ENCODE data around the gene TRA2B.
A peak's percentile ranks its signal among the peaks of the same experiment; 100 is the strongest.

The TRA2B gene

GRCh38 chr3:185961675-185962232, 23.9 kb upstream of the TRA2B start:
- no peak overlapping the region for H3K27ac Mint-ChIP-seq
- H3K27me3 Mint-ChIP-seq, result no peaks in the 10 kb centered on the region
- peaks cover 7% of the 10 kb centered on the region for H3K36me3 Mint-ChIP-seq
- H3K9me3 Mint-ChIP-seq, result peaks cover 5% of the 10 kb centered on the region
- no peak overlapping the region for H3K4me3 Mint-ChIP-seq
- peaks cover 7% of the 10 kb centered on the region for H3K4me1 Mint-ChIP-seq

GRCh38 chr3:185960522-185961288, 22.9 kb upstream of the TRA2B start:
- Mint-ChIP-seq H3K4me3 (no peak overlapping the region), H3K27me3 (no peaks in the 10 kb centered on the region), H3K36me3 (peaks cover 7% of the 10 kb centered on the region), H3K4me1 (peaks cover 7% of the 10 kb centered on the region), H3K27ac (no peak overlapping the region), H3K9me3 (peaks cover 5% of the 10 kb centered on the region)

- peaks cover 5% of the 10 kb centered on the region for H3K9me3 Mint-ChIP-seq
- H3K27me3 Mint-ChIP-seq, result no peaks in the 10 kb centered on the region
- no peak overlapping the region for H3K27ac Mint-ChIP-seq
Measured at GRCh38 chr3:185959609-185960521, 22.1 kb upstream of the TRA2B start.

GRCh38 chr3:185958626-185959025, 20.8 kb upstream of the TRA2B start:
- Mint-ChIP-seq H3K36me3 (no peaks in the 10 kb centered on the region), H3K9me3 (peaks cover 5% of the 10 kb centered on the region), H3K4me1 (peaks cover 7% of the 10 kb centered on the region), H3K27ac (peak overlapping the region; percentile 86), H3K27me3 (no peaks in the 10 kb centered on the region), H3K4me3 (no peak overlapping the region)

More at GRCh38 chr3:185959609-185960521, 22.1 kb upstream of the TRA2B start:
- Mint-ChIP-seq H3K4me3 (no peak overlapping the region), H3K36me3 (peaks cover 4% of the 10 kb centered on the region), H3K4me1 (peaks cover 7% of the 10 kb centered on the region)

- no peak overlapping the region for H3K4me3 Mint-ChIP-seq
- peaks cover 5% of the 10 kb centered on the region for H3K9me3 Mint-ChIP-seq
- H3K27me3 Mint-ChIP-seq, result no peaks in the 10 kb centered on the region
- H3K4me1 Mint-ChIP-seq, result peaks cover 7% of the 10 kb centered on the region
- no peak overlapping the region for H3K27ac Mint-ChIP-seq
- H3K36me3 Mint-ChIP-seq, result no peaks in the 10 kb centered on the region
Measured at GRCh38 chr3:185956244-185956643, 18.4 kb upstream of the TRA2B start.

- Mint-ChIP-seq H3K27me3 (peaks cover 2% of the 10 kb centered on the region), H3K9me3 (peaks cover 5% of the 10 kb centered on the region), H3K4me1 (peaks cover 7% of the 10 kb centered on the region), H3K27ac (no peak overlapping the region), H3K36me3 (peaks cover 2% of the 10 kb centered on the region), H3K4me3 (no peak overlapping the region)
Measured at GRCh38 chr3:185954366-185954723, 16.5 kb upstream of the TRA2B start.

GRCh38 chr3:185950728-185951127, 12.9 kb upstream of the TRA2B start:
- peaks cover 2% of the 10 kb centered on the region for H3K27me3 Mint-ChIP-seq
- H3K9me3 Mint-ChIP-seq, result no peaks in the 10 kb centered on the region
- peaks cover 2% of the 10 kb centered on the region for H3K36me3 Mint-ChIP-seq
- H3K4me3 Mint-ChIP-seq, result no peak overlapping the region
- H3K4me1 Mint-ChIP-seq, result no peaks in the 10 kb centered on the region
- H3K27ac Mint-ChIP-seq, result no peak overlapping the region

- Mint-ChIP-seq H3K4me3 (no peak overlapping the region), H3K27ac (no peak overlapping the region), H3K36me3 (peaks cover 2% of the 10 kb centered on the region), H3K9me3 (no peaks in the 10 kb centered on the region), H3K4me1 (no peaks in the 10 kb centered on the region), H3K27me3 (peaks cover 2% of the 10 kb centered on the region)
Measured at GRCh38 chr3:185949515-185949914, 11.7 kb upstream of the TRA2B start.

GRCh38 chr3:185948292-185948691, 10.5 kb upstream of the TRA2B start:
- Mint-ChIP-seq H3K27ac (no peak overlapping the region), H3K9me3 (no peaks in the 10 kb centered on the region), H3K4me3 (no peak overlapping the region), H3K27me3 (peaks cover 2% of the 10 kb centered on the region), H3K36me3 (peaks cover 2% of the 10 kb centered on the region), H3K4me1 (peaks cover 10% of the 10 kb centered on the region)

- no peaks in the 10 kb centered on the region for H3K9me3 Mint-ChIP-seq
- H3K36me3 Mint-ChIP-seq, result no peaks in the 10 kb centered on the region
- no peak overlapping the region for H3K4me3 Mint-ChIP-seq
- peak overlapping the region; percentile 3 for H3K27ac Mint-ChIP-seq
- peaks cover 23% of the 10 kb centered on the region for H3K4me1 Mint-ChIP-seq
- H3K27me3 Mint-ChIP-seq, result no peaks in the 10 kb centered on the region
Measured at GRCh38 chr3:185943760-185944106, 5.9 kb upstream of the TRA2B start.

GRCh38 chr3:185942907-185943759, 5.3 kb upstream of the TRA2B start:
- H3K27me3 Mint-ChIP-seq, result no peaks in the 10 kb centered on the region
- no peak overlapping the region for H3K4me3 Mint-ChIP-seq
- peaks cover 26% of the 10 kb centered on the region for H3K4me1 Mint-ChIP-seq
- H3K36me3 Mint-ChIP-seq, result no peaks in the 10 kb centered on the region
- no peak overlapping the region for H3K27ac Mint-ChIP-seq
- H3K9me3 Mint-ChIP-seq, result no peaks in the 10 kb centered on the region

GRCh38 chr3:185942396-185942795, 4.6 kb upstream of the TRA2B start:
- peaks cover 3% of the 10 kb centered on the region for H3K36me3 Mint-ChIP-seq
- no peak overlapping the region for H3K4me3 Mint-ChIP-seq
- H3K27ac Mint-ChIP-seq, result no peak overlapping the region
- no peaks in the 10 kb centered on the region for H3K27me3 Mint-ChIP-seq
- peaks cover 27% of the 10 kb centered on the region for H3K4me1 Mint-ChIP-seq
- no peaks in the 10 kb centered on the region for H3K9me3 Mint-ChIP-seq

GRCh38 chr3:185940951-185941350, 3.1 kb upstream of the TRA2B start:
- peaks cover 27% of the 10 kb centered on the region for H3K4me1 Mint-ChIP-seq
- no peaks in the 10 kb centered on the region for H3K27me3 Mint-ChIP-seq
- no peak overlapping the region for H3K27ac Mint-ChIP-seq
- no peaks in the 10 kb centered on the region for H3K9me3 Mint-ChIP-seq
- peaks cover 15% of the 10 kb centered on the region for H3K36me3 Mint-ChIP-seq
- H3K4me3 Mint-ChIP-seq, result no peak overlapping the region

GRCh38 chr3:185939721-185940120, 1.9 kb upstream of the TRA2B start:
- H3K4me3 Mint-ChIP-seq, result no peak overlapping the region

More at GRCh38 chr3:185939721-185940120, 1.9 kb upstream of the TRA2B start:
- Mint-ChIP-seq H3K27me3 (no peaks in the 10 kb centered on the region), H3K36me3 (peaks cover 26% of the 10 kb centered on the region), H3K4me1 (peaks cover 27% of the 10 kb centered on the region), H3K9me3 (no peaks in the 10 kb centered on the region), H3K27ac (peak overlapping the region; percentile 32)
